Neural cell (in vitro differentiated cells): Measurements from ENCODE around the gene GSX2.
"Not testable (repeated sequence)": the region's sequence is repeated elsewhere in the genome, so short reads cannot be mapped to it uniquely, and the experiment has no call there.

ENCODE experiments used
- CTCF ChIP-seq: fragments of 450-650 bp; IDR thresholded peaks from 2 replicates; pipeline ENCODE4 v1.5.1; 2014; ENCODE audit warnings: antibody characterized with exemption, mild to moderate bottlenecking, moderate library complexity; ENCODE audit not compliant: poor library complexity, severe bottlenecking
- REST ChIP-seq: IDR thresholded peaks from 2 replicates; pipeline ENCODE4 v1.6.1; 2012; ENCODE audit warnings: borderline replicate concordance

- TF ChIP-seq CTCF, REST: not testable (repeated sequence)
These were observed 16.3 kb downstream of the GSX2 start for GRCh38 chr4:54116246-54116645.
